Ascending aorta (tissue), 2 donors: ENCODE measurements around the gene SIRT4. TPM values are rescaled to one million over a fixed set of nuclear protein-coding genes. Genes with fewer than 3 reads are reported as not detected.

Experiments used
- DNase-seq, 2 donors: peaks; one replicate each; pipeline ENCODE4 v3.0.0-alpha.2; 2019; ENCODE audit warnings: low spot score in 2 of 2
- H3K27ac ChIP-seq, 2 donors: fragments of 200-600 bp; sonication (generic); one replicate each; pipeline ENCODE4 v1.5.1; 2016 to 2017; ENCODE audit warnings: mild to moderate bottlenecking in 1 of 2
- H3K27me3 ChIP-seq: fragments of 200-600 bp; sonication (generic); one replicate; pipeline ENCODE4 v1.5.1; 2017
- H3K36me3 ChIP-seq, 2 donors: fragments of 200-600 bp; sonication (generic); one replicate each; pipeline ENCODE4 v1.5.1; 2016
- H3K4me1 ChIP-seq, 2 donors: fragments of 200-600 bp; sonication (generic); one replicate each; pipeline ENCODE4 v1.5.1; 2016 to 2017; ENCODE audit warnings: mild to moderate bottlenecking in 1 of 2
- H3K4me3 ChIP-seq, 2 donors: fragments of 200-600 bp; sonication (generic); one replicate each; pipeline ENCODE4 v1.5.1; 2016 to 2017; ENCODE audit warnings: mild to moderate bottlenecking in 1 of 2
- H3K9me3 ChIP-seq, 2 donors: fragments of 200-600 bp; sonication (generic); one replicate each; pipeline ENCODE4 v1.5.1; 2016
- CTCF ChIP-seq, 3 experiments: fragments of 200-600 bp in 2 of 3; fragments of 450-650 bp in 1 of 3; sonication (generic) in 2 of 3; IDR thresholded peaks; one replicate each; pipeline ENCODE4 v1.5.1; 2016 to 2019; ENCODE audit warnings: antibody characterized with exemption in 3 of 3, mild to moderate bottlenecking in 1 of 3, moderate library complexity in 1 of 3
- intact Hi-C: fragments of 100-400 bp; cut with DNase I; formaldehyde crosslinking; loops from one replicate; pipeline ENCODE4 v1.15.1; 2023
- total RNA-seq: library from RNA; depleted of rRNA; stranded (reverse); fragments of >200 nt; gene quantifications from one replicate; pipeline ENCODE4 v1.1.0, GENCODE V29; 2016

SIRT4 gene
- total RNA-seq, 1 donor from 2014 or later: not detected

DNA sequence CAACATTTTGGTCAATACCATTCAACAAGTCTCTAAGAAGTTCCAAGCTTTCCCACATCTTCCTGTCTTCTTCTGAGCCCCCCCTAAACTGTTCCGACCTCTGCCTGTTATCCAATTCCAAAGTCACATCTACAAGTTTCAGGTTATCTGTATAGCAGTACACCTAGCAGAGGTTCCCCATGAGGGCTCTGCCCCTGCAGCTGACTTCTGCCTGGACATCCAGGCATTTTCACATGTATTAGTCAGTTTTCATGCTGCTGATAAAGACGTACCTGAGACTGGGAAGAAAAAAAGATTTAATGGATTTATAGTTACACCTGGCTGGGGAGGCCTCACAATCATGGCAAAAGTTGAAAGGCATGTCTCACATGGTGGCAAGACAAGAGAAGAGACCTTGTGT, 35.6 kb downstream of the SIRT4 start:
- no peak for TF ChIP-seq CTCF (IDR thresholded peaks at IDR 0.05)
- DNase-seq: no peak
- H3K9me3 ChIP-seq: no peaks in the 10 kb centered on the region
- intact Hi-C loops: no loop called here
- no peak overlapping the region for H3K4me3 ChIP-seq
- no peaks in the 10 kb centered on the region for H3K4me1 ChIP-seq
- no peak overlapping the region for H3K27ac ChIP-seq
- H3K27me3 ChIP-seq: no peaks in the 10 kb centered on the region
- no peaks in the 10 kb centered on the region for H3K36me3 ChIP-seq

GRCh38 chr12:120339256-120339655, 37.1 kb downstream of the SIRT4 start:
- Histone ChIP-seq H3K27ac (no peak overlapping the region), H3K27me3 (no peaks in the 10 kb centered on the region), H3K36me3 (no peaks in the 10 kb centered on the region), H3K4me3 (no peak overlapping the region), H3K4me1 (no peaks in the 10 kb centered on the region), H3K9me3 (no peaks in the 10 kb centered on the region)
- no peak for DNase-seq
- no peak for TF ChIP-seq CTCF (IDR thresholded peaks at IDR 0.05)
- intact Hi-C loops: no loop called here

DNA sequence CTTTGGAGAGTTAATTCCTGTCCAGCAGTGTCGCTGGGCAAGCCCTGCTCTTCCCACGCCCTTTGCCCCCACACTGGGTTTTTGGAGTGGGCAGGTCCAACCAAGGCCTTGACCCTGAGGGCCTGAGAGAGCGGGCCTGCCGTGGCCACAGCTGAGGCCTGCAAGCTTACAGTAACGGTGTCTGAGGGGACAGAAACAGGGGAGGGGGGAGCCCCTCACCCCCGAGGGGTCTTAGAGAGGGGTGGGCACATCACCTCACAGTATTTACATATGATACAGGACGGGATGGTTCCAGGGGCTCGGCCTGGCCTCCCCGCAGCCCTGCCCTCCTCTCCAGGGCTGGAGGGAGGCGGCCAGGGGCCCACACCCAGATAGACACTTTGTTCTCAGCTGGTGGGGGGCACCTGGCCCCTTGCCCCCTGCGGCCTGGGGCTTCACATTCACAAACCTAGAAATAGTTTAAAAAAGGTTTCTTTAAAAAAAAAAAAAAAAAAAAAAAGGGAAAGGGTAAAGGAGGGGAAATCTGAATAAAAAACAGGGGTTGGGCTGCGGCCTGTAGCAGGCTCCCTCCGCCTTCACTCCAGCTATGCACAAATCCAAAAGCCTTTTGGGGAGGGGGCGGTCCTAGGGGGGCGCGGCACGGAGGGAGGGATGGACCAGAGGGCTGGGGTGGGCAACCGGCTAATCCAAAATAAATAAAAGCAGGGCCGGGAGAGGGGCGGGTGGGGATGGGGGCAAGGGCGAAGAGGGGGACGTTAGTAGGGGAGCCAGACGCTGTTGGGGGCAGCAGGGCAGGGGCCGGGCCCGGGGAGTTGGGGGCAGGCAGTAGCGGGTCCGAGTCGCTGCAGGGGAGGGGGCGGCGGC, 40.3 kb downstream of the SIRT4 start:
- H3K9me3 ChIP-seq: no peaks in the 10 kb centered on the region
- no peaks in the 10 kb centered on the region for H3K27me3 ChIP-seq
- H3K4me1 ChIP-seq: no peaks in the 10 kb centered on the region
- no peak for DNase-seq
- no peak overlapping the region for H3K4me3 ChIP-seq
- intact Hi-C loops: no loop called here
- H3K36me3 ChIP-seq: no peaks in the 10 kb centered on the region
- no peak for TF ChIP-seq CTCF (IDR thresholded peaks at IDR 0.05)
- H3K27ac ChIP-seq: no peak overlapping the region

GRCh38 chr12:120343039-120343537, 41.0 kb downstream of the SIRT4 start:
- intact Hi-C loops: no loop called here
- H3K4me1 ChIP-seq: no peaks in the 10 kb centered on the region
- DNase-seq: no peak
- no peaks in the 10 kb centered on the region for H3K9me3 ChIP-seq
- TF ChIP-seq CTCF (IDR thresholded peaks at IDR 0.05): no peak
- no peak overlapping the region for H3K4me3 ChIP-seq
- no peaks in the 10 kb centered on the region for H3K27me3 ChIP-seq
- H3K36me3 ChIP-seq: no peaks in the 10 kb centered on the region
- no peak overlapping the region for H3K27ac ChIP-seq

- no peak overlapping the region for H3K27ac ChIP-seq
- intact Hi-C loops: no loop called here
- no peak for TF ChIP-seq CTCF (IDR thresholded peaks at IDR 0.05)
- no peaks in the 10 kb centered on the region for H3K36me3 ChIP-seq
- DNase-seq: no peak
- no peaks in the 10 kb centered on the region for H3K9me3 ChIP-seq
- H3K4me3 ChIP-seq: no peak overlapping the region
- no peaks in the 10 kb centered on the region for H3K4me1 ChIP-seq
- no peaks in the 10 kb centered on the region for H3K27me3 ChIP-seq
Observed at GRCh38 chr12:120343692-120344091, 41.6 kb downstream of the SIRT4 start.
